Thoracic aorta (tissue), 2 donors: ENCODE results near the gene DNAH1. TPM values are rescaled to one million over a fixed set of nuclear protein-coding genes. Genes with fewer than 3 reads are reported as not detected.

ENCODE experiments used
- ATAC-seq: fragments of 150-250 bp; one replicate; pipeline ENCODE4 v1.8.0; 2017; ENCODE audit warnings: low read depth; ENCODE audit not compliant: insufficient number of reproducible peaks, low FRiP score
- DNase-seq: peaks from one replicate; pipeline ENCODE4 v3.0.0-alpha.2; 2020; ENCODE audit warnings: low spot score
- H3K27ac ChIP-seq, 2 donors: fragments of 200-600 bp; sonication (generic); 1 replicate in 1 of 2; 2 replicates in 1 of 2; pipeline ENCODE4 v1.5.1; 2016; ENCODE audit warnings: mild to moderate bottlenecking in 2 of 2, moderate library complexity in 2 of 2
- H3K27me3 ChIP-seq: fragments of 200-600 bp; sonication (generic); replicated peaks from 2 replicates; pipeline ENCODE4 v1.6.0; 2016; ENCODE audit warnings: mild to moderate bottlenecking; ENCODE audit not compliant: insufficient read depth
- H3K36me3 ChIP-seq: fragments of 200-600 bp; sonication (generic); one replicate; pipeline ENCODE4 v1.5.1; 2016
- H3K4me1 ChIP-seq, 2 donors: fragments of 200-600 bp; sonication (generic); 1 replicate in 1 of 2; 2 replicates in 1 of 2; pipeline versions ENCODE4 v1.5.1 to v1.6.0; 2016; ENCODE audit warnings: low read depth in 2 of 2, mild to moderate bottlenecking in 1 of 2; ENCODE audit not compliant: control insufficient read depth in 1 of 2
- H3K4me3 ChIP-seq: fragments of 200-600 bp; sonication (generic); 2 replicates; pipeline ENCODE4 v1.5.1; 2016; ENCODE audit warnings: mild to moderate bottlenecking
- H3K9me3 ChIP-seq: fragments of 200-600 bp; sonication (generic); 2 replicates; pipeline ENCODE4 v1.5.1; 2016
- total RNA-seq, 2 donors: library from RNA; depleted of rRNA; stranded (reverse); fragments of >200 nt; gene quantifications; one replicate each; pipeline versions ENCODE4 v1.1.0 to v1.2.3, GENCODE V29; 2016
- TF ChIP-seq, protein P1 (sequence below): fragments of 200-600 bp; sonication (generic); IDR thresholded peaks from one replicate; pipeline ENCODE4 v1.5.1; 2019; ENCODE audit warnings: antibody characterized with exemption

The DNAH1 gene
- total RNA-seq, 2 donors from 2014 or later: 14.6 to 21.0 TPM

DNA sequence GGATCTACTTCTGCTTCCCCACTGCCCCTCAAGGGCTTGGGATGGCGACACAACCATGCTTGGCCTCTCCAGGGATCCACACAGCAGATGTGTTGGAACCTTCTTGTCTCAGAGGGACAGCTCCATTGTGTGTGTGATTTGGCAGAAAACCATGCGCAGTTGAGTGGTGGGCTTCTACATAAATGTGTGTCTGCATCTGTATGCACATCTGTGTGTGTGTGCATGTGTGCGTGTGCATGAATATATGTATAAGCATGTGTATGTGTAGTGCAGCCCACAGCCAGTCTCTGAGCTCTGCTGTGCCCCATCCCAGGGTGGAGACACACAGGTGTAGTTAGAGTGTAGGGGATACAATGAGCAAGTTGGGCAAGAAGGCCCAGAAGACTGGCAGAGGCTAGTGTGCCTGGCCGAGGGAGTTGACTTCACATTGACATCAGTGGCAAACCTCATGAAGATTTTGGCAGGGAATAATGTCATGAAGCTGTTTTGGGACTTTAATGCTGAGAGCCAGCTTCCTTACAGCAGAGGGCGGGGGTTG, 20.4 kb upstream of the DNAH1 start:
- DNase-seq: no peak
- TF ChIP-seq, protein P1, sequence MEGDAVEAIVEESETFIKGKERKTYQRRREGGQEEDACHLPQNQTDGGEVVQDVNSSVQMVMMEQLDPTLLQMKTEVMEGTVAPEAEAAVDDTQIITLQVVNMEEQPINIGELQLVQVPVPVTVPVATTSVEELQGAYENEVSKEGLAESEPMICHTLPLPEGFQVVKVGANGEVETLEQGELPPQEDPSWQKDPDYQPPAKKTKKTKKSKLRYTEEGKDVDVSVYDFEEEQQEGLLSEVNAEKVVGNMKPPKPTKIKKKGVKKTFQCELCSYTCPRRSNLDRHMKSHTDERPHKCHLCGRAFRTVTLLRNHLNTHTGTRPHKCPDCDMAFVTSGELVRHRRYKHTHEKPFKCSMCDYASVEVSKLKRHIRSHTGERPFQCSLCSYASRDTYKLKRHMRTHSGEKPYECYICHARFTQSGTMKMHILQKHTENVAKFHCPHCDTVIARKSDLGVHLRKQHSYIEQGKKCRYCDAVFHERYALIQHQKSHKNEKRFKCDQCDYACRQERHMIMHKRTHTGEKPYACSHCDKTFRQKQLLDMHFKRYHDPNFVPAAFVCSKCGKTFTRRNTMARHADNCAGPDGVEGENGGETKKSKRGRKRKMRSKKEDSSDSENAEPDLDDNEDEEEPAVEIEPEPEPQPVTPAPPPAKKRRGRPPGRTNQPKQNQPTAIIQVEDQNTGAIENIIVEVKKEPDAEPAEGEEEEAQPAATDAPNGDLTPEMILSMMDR: no peak
- no peak overlapping the region for H3K27ac ChIP-seq
- H3K4me3 ChIP-seq: no peak overlapping the region
- no peaks in the 10 kb centered on the region for H3K27me3 ChIP-seq
- H3K4me1 ChIP-seq: peaks cover 0 to 7% of the 10 kb centered on the region in 2 donors
- H3K36me3 ChIP-seq: peaks cover 10% of the 10 kb centered on the region
- H3K9me3 ChIP-seq: no peaks in the 10 kb centered on the region
- ATAC-seq: no peak

DNA sequence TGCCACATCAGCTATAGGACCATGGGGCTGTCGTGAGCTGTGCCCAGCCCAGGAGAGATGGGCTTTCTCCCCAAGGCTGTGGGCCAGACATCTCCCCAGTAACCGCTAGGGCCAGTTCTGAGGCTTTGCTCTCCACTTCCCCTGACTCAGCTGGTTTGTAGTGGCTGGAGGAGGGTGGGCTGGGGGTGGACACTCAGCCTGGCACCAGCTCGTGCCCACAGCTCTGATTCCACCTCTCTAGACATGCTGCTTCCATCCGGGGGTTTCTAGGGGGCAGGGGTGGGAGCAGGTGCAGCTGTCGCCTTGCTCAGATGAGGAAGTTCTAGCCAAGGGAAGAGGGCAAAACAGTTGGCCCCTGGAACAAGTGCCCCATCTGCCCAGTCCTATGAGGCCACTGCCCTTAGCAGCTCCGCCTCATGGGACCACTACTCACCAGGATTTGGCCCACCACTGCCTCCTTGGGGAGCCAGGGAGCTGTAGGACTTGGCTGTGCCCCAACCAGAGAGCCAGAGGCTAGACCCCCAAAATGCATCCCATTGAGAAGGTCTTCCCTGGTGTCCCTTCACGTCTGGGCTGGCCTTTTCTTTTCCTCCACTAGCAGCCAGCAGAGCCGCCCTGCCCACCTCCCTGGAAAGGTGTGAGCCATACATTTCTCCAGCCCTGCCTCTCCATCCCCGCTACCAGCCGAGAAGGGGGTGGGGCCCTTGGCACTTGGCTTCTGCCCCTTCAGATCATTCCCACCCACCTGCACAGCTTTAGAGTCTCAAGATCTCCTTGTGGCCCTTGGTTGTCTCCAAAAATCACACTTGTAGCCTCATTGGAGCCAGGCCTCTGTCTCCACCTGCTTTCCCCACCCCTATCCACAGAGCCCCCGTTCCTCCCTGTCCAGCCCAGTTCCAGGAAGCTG, 18.6 kb upstream of the DNAH1 start:
- Histone ChIP-seq H3K27me3 (no peaks in the 10 kb centered on the region), H3K4me1 (peaks cover 0 to 7% of the 10 kb centered on the region in 2 donors), H3K27ac (no peak overlapping the region), H3K36me3 (peaks cover 8% of the 10 kb centered on the region), H3K4me3 (no peak overlapping the region), H3K9me3 (no peaks in the 10 kb centered on the region)
- ATAC-seq: no peak
- TF ChIP-seq, protein P1: no peak
- DNase-seq: no peak

DNA sequence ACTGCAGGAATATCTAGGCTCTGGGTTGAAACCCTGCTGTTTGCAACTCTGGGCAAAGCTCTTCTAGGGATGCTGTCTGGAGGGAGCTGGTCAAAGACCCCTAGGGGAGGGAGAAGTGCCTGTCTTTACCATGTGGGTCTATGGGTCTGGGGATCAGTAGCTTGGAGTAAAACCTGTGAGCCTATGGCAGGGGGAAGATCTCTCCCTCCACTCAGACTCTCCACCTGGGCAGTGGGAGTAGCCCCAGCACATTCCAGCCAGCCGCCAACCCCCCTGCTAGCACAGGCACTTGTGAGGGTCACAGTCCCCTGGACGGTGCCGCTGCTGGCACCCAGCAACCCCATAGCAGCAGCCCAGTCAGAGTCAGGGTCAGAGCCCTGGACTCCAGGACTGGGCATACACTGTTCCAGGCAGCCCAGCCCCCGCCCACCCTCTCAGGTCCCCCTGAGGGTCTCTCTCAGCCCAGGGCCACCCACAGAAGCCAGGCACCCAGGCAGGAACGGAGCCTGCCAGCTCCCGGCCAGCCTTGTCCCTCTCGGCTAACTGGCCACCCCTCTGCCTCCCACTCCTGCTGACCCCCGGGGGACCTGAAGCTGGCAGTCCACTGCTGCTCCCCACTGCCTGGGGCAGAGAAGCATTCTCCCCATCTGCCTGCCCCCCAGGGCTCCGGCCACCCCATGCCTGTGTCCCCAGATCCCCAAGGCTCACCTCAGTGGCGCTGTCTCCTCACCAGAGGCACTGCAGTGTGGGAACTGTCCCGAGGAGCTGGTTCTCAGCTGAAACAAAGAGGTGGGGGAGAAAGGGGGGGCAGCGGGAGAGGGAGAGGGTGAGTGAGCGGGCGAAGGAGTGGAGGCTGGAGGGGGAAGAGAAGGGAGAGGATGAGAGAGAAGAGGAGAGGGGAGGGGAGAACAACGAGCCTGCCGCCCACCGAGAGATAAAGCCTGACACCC, 17.7 kb upstream of the DNAH1 start:
- peaks cover 6% of the 10 kb centered on the region for H3K36me3 ChIP-seq
- no peaks in the 10 kb centered on the region for H3K9me3 ChIP-seq
- DNase-seq (no peak), ATAC-seq (no peak)
- H3K4me3 ChIP-seq: no peak overlapping the region
- no peak overlapping the region for H3K27ac ChIP-seq
- TF ChIP-seq, protein P1: no peak
- H3K27me3 ChIP-seq: no peaks in the 10 kb centered on the region
- H3K4me1 ChIP-seq: peaks cover 0 to 7% of the 10 kb centered on the region in 2 donors

DNA sequence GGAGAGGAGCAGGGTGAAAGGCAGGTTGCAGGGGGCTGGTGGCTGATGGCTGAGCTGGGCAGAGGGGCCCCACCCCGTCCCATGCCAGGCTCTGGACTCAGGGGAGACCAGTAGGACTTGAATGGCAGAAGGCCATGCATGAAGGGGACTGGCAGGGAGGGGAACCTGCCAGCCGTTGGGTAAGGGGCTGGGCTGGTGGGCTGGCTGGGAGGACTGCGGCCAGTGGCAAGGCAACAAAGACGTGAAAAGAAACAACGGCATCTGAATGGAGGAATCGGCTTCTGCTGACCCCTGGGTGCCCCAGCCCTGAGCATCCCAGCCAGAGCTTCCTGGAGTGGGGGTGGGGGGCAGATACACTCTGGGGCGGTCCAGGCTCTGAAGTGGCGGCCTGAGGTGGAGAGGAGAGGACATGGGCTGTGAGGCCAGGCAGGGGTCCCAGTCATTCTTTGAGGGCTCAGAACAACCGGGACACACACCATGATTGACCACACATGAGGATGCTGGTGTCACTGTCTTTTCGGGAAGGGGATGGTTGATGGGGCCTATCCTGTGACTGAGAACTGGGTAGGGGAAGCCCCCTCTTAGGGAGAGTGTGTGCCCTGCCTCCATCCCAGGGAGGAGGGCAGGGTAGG, 16.8 kb upstream of the DNAH1 start:
- Histone ChIP-seq H3K9me3 (no peaks in the 10 kb centered on the region), H3K27ac (no peak overlapping the region), H3K4me1 (peaks cover 0 to 7% of the 10 kb centered on the region in 2 donors), H3K4me3 (no peak overlapping the region), H3K36me3 (no peaks in the 10 kb centered on the region), H3K27me3 (no peaks in the 10 kb centered on the region)
- TF ChIP-seq, protein P1: no peak
- DNase-seq (no peak), ATAC-seq (no peak)
